Putamen (tissue), 1 donor: ENCODE measurements around the gene AKT3.
"Not testable (repeated sequence)": the region's sequence is repeated elsewhere in the genome, so short reads cannot be mapped to it uniquely, and the experiment has no call there.

Experiments
- DNase-seq: peaks from one replicate; pipeline ENCODE4 v3.0.0-alpha.2; 2016; ENCODE audit warnings: low spot score

Gene AKT3

DNA sequence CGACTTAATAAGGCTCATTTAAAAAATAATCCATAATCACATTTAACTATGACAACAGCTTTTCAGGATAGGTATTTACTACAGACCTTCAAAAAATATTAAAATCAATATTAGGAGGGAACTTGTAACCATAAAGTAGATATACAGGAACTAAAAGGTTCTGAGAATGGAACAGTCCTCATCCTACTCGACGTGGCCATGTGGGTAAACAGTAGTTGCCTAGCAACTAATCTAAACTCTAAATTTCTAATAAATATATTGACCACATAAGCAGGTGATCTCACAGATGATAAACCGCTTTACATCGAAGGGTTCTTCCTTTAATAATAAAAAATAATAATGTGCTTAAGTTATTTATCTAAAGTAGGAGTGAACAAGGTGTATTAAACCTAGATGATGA, 7.9 kb downstream of the AKT3 start:
- DNase-seq = no peak

DNA sequence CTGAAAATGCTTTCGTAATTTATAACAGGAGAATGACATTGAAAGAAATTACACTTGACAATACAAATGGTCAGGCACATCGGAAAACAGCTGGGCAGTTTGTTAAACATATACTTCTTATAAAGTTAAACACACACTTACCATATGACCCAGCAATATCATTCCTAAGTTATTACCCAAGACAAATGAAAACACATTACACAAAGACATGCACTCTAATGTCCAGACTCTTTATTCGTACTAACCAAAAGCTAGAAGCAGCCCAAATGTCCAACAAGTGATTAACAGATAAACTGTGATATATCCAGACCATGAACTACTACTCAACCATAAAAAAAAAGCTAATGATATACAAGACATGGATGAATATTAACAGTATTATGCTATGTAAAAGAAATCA, 8.5 kb downstream of the AKT3 start:
- DNase-seq = no peak

DNA sequence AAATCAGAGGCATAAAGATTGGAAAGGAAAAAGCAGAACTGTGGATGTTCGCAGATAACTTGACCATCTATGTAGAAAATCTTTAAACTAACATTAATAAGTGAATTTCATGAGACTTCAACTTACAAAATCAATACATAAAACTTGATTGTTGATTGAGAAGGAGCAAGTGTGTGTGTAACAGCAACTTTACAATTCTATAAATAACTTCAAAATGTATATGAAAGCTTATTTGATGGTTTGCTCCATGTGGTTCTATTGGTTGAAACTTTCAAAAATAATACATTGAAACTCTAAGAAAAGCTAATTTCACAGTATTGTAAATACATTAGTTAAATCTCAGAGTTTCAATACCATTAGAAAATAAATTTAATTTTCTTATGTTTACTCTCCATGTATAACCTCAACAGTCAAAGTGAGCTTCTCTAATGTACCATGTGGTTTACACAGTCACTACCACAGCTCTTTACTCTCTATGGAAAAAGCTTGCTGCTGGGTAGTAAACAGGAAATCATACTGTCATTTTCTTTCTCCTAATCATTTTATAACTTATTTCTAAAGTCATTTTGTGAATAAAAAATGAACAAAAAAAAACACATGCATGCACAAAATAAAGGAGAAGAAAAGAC, 12.0 kb downstream of the AKT3 start:
- DNase-seq = no peak

DNA sequence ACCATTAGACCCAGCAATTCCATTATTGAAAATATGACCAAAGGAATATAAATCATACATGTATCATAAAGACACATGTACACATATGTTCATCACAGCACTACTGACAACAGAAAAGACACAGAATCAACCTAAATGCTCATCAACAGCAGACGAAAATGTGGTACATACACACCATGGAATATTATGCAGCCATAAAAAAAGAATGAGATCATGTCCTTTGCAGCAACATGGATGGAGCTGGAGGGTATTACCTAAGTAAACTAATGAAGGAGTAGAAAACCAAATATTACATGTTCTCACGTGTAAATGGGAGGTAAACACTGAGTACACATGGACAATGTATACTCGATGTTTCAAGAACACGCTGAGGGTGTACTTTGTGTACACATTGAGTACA, 15.9 kb downstream of the AKT3 start:
- no peak for DNase-seq

DNA sequence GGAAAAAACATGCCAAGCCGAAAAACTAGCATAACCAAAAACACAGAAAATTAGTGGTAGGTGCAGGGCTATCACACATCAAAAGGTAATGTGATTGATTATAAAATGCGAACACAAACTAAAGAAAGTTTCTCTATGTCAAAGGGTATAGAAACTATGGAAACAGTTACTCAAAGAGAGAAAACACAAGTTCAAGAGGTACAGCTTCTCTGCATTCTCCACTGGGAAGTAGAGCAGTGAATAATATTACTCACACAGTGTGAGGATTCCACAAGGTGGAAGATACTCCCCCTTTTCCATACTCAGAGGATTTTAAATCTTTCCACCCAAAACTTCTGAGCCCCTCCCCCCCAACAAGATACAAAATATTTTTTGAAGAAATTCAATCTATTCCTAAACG, 18.6 kb downstream of the AKT3 start:
- DNase-seq = no peak

DNA sequence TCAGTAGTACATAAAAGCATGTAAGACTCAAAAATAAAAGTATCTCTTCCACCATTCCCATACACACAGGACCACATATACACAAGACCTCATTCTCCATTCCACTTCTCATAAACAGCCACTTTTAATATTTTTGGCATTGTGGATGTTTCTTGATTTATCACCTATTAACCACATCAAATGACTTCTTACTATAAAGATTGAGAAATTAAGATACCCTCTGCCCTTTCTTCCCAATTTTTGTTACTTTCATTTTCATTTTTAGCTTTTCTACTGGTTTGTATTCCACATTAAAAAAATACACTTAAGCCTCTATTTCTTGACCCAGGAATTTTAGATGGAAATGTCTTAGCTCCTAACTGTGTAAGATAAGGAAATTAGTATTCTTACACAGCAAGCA, 22.8 kb downstream of the AKT3 start:
- no peak for DNase-seq

DNA sequence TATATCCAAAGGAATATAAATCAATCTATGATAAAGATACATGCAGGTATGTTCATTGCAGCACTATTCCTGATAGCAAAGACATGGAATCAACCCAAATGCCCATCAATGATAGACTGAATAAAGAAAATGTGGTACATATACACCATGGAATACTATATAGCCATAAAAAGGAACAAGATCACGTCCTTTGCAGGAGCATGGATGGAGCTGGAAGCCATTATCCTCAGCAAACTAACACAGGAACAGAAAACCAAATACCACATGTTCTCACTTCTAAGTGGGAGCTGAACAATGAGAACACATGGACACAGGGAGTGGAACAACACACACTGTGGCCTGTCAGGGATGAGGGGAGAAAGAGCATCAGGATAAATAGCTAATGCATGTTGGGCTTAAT, 25.1 kb downstream of the AKT3 start:
- DNase-seq = not testable (repeated sequence)

DNA sequence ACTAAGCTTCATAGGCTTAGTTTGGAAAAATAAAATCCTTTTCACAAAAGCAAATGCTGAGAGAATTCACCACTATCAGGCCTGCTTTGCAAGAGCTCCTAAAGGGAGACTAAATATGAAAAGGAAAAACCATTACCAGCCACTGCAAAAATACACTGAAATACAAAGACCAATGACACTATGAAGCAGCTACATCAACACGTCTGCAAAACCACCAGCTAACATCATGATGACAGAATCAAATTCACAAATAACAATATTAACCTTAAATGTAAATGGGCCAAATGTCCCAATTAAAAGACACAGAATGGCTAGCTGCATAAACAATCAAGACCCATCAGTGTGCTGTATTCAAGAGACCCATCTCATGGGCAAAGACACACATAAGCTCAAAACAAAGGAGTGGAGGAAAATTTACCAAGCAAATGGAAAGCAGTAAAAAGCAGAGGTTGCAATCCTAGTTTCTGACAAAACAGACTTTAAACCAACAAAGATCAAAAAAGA, 28.8 kb downstream of the AKT3 start:
- DNase-seq = no peak

DNA sequence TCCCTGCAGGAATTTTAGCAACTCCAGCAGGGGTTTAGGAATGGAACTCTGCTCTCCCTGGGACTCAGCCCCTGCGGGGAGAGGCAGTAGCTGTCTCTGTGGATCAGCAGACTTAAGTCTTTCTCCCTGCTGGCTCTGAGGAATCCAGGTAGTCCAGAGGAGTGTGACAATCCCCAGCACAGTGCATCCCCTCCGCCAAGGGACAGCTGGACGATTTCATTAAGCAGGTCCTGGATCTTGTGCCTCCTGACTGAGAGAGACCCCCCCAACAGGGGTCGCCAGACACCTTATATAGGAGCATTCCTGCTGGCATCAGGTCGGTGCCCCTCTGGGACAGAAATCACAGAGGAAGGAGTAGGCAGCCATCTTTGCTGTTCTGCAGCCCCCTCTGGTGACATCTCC, 30.6 kb downstream of the AKT3 start:
- DNase-seq = no peak

DNA sequence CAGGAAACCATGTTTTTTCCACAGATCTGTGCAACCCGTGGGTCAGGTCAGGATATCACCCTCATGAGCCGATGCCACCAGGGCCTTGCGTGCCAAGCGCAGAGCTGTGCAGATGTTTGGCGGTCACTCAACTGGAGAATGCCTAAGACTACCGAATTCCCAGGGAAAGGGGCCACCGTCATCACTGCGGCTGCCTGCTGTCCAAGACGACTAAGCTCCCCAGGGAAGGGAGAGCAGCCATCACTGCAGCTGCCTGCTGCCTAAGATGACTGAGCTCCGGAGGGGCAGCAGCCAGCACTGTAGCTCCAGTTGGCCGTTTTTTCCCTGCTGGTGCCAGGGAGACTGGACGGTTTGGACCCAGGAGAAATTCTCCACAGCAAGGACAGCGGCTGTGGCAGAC, 31.1 kb downstream of the AKT3 start:
- DNase-seq = no peak

DNA sequence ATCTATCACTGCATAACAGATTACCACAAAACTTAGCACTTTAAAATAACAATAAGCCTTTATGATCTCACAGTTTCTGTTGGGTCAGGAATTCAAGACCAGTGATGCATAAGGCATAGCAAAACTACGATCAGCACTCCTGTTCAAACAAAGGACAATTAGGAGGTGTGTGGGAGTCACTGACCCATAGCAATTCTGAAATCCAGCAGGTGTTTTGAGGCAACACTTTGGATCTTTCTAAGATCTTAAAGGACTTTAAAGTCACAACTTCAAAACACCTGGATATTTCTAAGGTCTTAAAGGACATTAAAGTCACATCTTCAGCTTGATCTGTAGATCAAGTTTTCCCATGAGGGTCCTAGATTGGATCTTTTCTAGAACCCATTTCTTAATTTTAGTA, 35.3 kb downstream of the AKT3 start:
- no peak for DNase-seq

DNA sequence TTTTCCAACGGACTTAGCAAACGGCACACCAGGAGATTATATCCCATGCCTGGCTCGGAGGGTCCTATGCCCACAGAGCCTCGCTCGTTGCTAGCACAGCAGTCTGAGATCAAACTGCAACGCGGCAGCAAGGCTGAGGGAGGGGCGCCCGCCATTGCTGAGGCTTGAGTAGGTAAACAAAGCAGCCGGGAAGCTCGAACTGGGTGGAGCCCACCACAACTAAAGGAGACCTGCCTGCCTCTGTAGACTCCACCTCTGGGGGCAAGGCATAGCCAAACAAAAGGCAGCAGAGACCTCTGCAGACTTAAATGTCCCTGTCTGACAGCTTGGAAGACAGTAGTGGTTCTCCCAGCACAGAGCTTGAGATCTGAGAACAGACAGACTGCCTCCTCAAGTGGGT, 42.7 kb downstream of the AKT3 start:
- DNase-seq = not testable (repeated sequence)

DNA sequence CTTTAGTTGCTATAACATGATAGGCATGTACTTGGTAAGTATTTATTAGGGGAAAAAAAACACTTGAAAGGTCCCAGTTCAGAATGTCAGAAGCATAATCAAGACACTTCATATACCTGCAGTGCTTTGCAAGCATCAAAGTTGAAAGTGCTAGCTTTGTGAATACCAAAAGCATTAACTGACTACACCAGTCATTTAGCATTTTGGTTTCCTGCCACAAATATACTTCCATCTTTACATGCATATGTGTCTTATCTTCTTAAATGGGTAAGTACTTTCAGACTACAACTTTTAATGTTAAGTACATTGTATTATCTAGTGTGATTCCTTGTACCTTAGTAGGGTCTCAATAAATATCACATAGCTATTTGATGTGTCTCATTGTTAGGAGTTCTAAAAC, 43.7 kb downstream of the AKT3 start:
- DNase-seq = no peak

DNA sequence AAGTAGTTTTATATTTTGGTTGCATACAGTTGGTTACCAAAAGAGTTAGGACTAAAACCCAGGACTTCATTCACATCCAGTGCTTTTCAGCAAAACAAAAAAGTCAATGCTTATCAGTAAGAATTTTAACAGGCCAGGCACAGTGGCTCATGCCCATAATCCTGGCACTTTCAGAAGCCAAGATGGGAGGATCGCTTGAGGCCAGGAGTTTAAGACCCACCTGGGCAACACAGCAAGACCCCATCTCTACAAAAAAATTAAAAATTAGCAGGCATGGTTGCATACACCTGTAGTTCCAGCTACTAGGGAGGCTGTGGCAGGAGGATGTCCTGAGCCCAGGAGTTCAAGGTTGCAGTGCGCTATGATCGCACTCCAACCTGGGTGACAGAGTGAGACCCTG, 47.3 kb downstream of the AKT3 start:
- no peak for DNase-seq

DNA sequence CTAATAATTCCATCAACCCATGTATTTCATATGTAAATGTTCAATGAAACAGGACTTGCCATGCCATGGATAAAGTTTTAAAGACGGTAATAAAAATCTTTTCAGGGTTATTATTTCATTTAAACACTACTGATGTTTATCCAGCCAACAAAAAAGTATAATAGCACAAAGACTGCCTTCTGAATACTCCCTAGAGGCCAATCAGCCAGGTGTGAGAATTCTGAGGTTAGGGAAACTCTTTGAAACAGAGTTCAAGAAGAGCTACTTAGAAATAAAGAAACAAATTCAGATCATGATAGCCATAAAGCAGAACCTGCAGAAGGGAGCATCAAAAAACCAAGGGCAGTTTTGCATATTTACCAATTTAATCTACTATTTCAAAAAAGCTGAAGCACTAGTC, 48.7 kb downstream of the AKT3 start:
- no peak for DNase-seq

DNA sequence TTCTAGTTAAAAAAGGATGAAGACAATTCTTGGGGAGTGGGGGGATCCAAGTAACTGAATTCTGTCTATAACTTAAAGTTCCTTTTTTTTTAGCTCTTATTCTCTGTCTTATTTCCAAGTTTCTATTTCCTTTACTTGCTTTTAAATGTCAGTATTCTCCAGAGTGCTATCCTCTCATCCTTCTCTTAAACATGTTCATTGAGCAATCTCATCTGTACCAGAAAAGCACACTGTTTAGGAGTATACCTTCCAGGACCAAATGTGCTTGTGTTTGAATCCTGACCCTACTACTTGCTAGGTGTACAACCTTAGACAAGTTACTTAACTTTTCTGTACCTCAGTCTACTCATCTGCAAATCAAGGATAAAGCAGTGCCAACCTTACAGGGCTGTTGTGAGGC, 50.1 kb downstream of the AKT3 start:
- no peak for DNase-seq

DNA sequence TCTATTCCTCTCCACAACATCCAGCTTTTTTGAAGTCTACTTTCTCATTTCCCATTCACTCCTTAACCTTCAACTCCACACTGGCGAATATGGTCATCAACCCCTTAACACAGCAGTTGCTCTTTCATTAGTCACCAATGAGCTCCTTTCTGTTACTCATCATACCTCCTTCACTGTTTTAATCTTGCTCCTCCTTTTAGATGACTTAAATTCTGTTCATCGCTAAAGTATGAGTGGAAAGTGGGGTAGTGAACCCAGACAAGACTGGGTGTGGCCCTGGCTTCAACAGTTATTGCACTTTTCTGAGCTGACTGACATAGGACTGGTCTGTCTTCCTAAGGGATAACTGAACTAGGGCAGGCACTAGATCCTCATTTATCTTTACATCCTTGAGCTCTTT, 51.3 kb downstream of the AKT3 start:
- no peak for DNase-seq

DNA sequence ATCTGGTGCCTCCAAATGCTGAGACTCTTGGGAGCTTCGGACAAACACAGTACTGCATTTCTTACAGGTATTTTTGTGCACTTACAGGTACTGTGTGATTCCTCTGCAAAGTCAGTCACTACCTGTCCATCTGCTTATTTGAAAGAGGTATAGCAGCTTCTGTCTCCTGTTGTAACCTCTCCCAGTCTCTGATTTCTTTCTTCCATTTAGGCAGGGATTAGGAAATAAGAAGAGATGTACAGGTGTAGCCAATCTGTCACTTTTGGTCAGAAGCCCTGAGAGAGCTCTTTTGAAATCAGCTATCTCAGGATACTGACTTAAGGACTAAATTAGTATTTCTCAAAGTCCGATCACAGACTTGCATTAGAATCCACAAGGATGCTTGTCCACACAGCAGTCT, 54.0 kb downstream of the AKT3 start:
- DNase-seq = no peak

DNA sequence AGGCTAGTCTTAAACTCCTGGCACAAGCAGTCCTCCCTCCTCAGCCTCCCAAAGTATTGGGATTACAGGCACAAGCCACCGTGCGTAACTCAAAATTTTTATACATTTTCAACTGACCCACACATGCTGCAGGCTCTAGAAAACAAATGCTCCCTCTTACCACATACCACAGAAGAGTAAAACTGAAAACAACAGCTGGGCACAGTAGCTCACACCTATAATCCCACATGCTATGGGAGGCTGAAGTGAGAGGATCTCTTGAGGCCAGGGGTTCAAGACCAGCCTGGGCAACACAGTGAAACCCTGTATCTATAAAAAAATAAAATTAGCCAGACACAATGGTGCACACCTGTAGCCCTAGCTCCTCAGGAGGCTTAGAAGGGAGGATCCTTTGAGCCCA, 56.7 kb downstream of the AKT3 start:
- no peak for DNase-seq

DNA sequence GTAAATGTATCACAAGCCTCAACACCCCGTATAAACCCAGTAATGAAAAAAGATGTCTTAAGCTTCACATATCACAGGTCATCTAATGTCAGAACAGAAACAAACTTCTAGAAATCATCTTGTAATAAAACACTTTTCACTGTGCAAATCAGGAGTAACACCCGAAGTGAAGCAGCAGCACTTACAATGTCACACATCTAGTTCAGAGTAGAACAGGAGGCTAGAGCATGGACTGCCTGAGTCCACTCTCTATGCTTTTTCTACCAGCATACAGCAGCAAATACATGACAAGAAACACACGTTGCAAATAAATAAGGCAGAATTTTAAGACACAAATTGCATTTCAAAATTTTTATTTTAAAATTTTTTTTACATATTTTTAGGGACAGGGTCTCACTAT, 57.2 kb downstream of the AKT3 start:
- DNase-seq = no peak

DNA sequence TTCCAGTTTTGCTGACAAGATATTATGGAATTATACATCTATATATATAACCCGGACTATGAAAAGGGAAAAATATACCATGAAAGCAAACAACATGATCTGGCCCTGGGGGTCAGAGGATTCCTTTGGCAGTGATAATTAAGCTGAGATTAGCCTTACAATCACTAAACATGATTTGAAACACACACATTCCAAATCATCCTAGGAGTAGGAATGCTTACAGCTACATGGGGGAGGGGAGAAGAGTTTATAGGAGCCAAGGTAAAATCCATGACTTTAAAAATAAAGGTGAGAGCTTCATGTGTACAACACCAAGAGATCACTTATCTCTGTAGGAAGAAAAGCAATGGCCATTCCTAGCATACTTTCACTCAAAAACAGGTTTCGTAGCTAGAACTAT, 57.6 kb downstream of the AKT3 start:
- DNase-seq = no peak

DNA sequence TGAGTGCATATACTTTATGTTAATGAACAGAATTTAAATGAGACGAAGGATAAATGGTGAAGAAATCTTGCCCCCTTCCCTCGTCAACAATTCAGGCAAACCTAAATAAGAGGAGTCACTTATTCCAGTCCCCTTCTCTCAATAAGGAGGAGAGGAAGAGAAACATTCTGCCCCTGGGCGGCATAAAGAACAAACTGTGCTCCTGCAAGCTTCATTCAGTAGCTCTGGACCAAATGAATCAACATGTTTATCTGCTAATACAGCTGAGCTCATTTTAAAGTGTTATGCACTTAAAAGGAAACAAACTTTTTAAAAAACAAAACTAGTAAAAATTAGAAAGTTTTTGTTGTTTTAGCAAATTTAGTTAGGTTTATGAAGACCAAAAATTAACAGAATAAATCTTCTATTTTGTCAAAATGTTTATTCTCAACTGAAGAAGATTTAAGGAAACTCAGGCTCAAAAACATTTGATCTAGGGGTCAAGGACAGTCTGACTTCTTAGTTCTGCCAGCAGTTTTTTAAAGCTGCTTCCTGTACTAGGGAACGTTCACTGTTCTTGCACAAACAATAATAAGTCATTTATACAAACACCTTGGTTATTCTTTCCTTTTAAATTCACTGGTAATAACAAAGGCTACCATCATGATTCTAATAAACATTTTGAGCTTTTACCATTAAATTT, 58.3 kb downstream of the AKT3 start:
- no peak for DNase-seq

DNA sequence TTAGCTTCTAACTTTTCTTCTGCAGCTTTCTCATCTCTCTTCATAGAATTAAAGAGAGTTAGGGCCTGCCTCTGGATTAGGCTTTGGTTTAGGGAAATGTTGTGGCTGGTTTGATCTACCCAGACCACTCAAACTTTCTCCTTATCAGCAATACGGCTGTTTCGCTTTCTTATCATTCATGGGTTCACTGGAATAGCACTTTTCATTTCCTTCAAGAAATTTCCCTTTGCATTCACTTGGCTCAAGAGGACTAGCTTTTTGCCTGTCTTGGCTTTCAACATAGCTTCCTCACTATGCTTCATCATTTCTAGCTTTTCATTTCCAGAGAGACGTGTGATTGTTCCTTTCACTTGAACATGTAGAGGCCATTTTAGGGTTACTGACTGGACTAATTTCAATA, 59.6 kb downstream of the AKT3 start:
- DNase-seq = no peak

DNA sequence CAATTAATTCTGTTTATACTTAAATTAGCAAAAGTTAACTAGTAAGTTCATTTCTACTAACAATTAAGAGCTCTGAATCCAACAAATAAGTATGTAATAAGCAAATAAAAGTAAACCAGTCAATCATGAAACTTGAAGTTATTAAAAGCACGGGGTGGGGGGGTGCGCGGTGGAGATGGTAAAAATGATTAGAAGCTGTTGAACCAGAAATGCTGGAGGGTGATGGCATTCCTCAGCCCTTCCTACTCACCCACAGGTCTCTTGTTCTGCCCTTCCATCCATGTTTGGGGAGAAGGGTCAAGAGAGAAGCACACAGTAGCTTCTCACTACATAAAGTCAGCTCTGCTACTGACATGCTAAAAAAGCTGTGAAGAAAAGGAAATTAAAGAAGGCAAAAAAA, 63.5 kb downstream of the AKT3 start:
- no peak for DNase-seq
